Measurements from ENCODE around the gene MAPRE3.

DNA sequence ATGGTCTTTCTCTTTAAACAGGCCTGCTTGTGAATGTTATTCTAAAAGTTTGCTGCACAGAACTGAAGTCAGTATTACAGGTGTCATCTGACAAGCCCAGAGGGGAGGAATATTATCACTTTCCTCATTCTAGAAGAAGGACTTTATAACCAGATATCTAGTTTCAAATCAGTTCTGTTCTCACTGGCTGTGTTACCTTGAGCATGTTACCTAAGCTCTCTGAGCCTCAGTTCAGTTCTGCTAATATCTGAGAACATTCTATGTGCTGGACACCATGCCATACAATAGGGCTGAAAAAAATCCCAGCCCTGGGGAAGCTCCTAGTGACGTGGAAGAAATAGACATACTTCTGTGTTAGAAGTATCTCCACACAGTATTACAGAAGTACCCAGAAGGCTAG lies 27.9 kb downstream of the MAPRE3 start:
- TF ChIP-seq CTCF (IDR thresholded peaks at IDR 0.05; ENCODE audit: insufficient read depth, low read depth, low read length) (no peak), EZH2 (IDR thresholded peaks at IDR 0.05; ENCODE audit: insufficient read depth, low read length) (no peak)
